GM19035 (cell line): ENCODE measurements around the gene DDX39A.
"Not testable (repeated sequence)": the region's sequence is repeated elsewhere in the genome, so short reads cannot be mapped to it uniquely, and the experiment has no call there.

Experiments used
- ATAC-seq: cut with Tn5 transposase; IDR thresholded peaks from one replicate; pipeline ENCODE4 v1.9.1; 2021; ENCODE audit not compliant: unreplicated experiment

The DDX39A gene

GRCh38 chr19:14391156-14391821, 27.9 kb downstream of the DDX39A start:
- no peak for ATAC-seq

GRCh38 chr19:14390548-14390947, 28.6 kb downstream of the DDX39A start:
- no peak for ATAC-seq

- no peak for ATAC-seq
These were observed 33.6 kb downstream of the DDX39A start for GRCh38 chr19:14385492-14385891.

GRCh38 chr19:14383661-14384555, 35.2 kb downstream of the DDX39A start:
- peak; percentile 36 for ATAC-seq

GRCh38 chr19:14381689-14382474, 37.3 kb downstream of the DDX39A start:
- ATAC-seq: peak; percentile 33

- no peak for ATAC-seq
These were observed 39.7 kb downstream of the DDX39A start for GRCh38 chr19:14379294-14380065.

- no peak for ATAC-seq
These were observed 40.3 kb downstream of the DDX39A start for GRCh38 chr19:14378890-14379289.

GRCh38 chr19:14377883-14378328, 41.2 kb downstream of the DDX39A start:
- no peak for ATAC-seq

GRCh38 chr19:14375582-14376291, 43.4 kb downstream of the DDX39A start:
- ATAC-seq: no peak

- no peak for ATAC-seq
These were observed 44.0 kb downstream of the DDX39A start for GRCh38 chr19:14375055-14375581.

GRCh38 chr19:14374313-14374712, 44.8 kb downstream of the DDX39A start:
- ATAC-seq: not testable (repeated sequence)

- not testable (repeated sequence) for ATAC-seq
These were observed 46.6 kb downstream of the DDX39A start for GRCh38 chr19:14372384-14373077.

- ATAC-seq: no peak
These were observed 47.8 kb downstream of the DDX39A start for GRCh38 chr19:14371301-14371821.

GRCh38 chr19:14370940-14371280, 48.2 kb downstream of the DDX39A start:
- no peak for ATAC-seq

- peak; percentile 30 for ATAC-seq
These were observed 48.8 kb downstream of the DDX39A start for GRCh38 chr19:14370169-14370939.

- no peak for ATAC-seq
These were observed 49.6 kb downstream of the DDX39A start for GRCh38 chr19:14369399-14370168.

- no peak for ATAC-seq
These were observed 51.1 kb downstream of the DDX39A start for GRCh38 chr19:14368011-14368513.
